Uterine smooth muscle cell (primary cell): ENCODE results near the gene LCK. TPM values are rescaled to one million over a fixed set of nuclear protein-coding genes. Genes with fewer than 3 reads are reported as not detected.

Source experiments
- total RNA-seq: library from RNA; depleted of rRNA; stranded (reverse); fragments of >200 nt; gene quantifications from 2 replicates; pipeline ENCODE4 v1.2.3, GENCODE V29; 2014

LCK gene
- not detected in 2 replicates for total RNA-seq

DNA sequence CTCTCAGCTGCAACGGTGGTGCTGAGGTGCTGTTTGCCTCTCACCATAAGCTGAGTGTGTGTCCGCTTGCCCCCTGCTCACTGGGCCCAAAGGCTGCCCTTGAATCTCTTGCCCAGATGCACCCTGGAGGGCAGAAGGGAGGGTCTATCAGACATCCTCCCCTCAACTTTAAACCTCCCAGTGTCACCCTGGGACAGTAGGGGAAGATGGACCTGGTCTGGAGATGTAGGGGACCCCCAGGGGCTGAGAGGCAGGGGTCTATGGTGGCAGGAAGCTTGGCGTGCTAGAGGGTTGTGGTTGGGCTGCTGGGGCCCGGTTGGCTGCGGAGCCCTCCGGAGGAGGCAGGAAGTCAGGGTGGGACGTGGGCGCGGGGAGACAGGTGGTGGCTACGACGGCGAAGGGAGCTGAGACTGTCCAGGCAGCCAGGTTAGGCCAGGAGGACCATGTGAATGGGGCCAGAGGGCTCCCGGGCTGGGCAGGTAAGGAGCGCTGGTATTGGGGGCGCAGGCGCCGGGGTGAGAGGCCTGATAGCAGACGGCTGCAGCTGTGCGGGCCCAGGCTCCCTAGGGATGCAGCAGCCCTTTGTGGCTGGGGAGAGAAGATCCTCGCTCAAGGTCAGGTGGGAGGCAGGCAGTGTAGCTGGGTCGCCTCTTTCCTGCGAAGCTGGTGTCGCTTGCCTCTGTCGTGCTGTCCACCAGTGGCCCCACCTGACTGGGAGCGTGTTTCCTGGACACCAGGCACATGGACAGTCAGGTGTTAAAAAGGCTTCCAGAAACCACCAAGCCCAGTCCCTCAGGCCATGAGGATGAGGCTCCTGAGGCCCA is at the start of gene LCK:
TSS of gene LCK (plus strand) at position 373 of the 824 bp plus-strand sequence. CDS start 23,065 bp downstream, outside the sequence.

DNA sequence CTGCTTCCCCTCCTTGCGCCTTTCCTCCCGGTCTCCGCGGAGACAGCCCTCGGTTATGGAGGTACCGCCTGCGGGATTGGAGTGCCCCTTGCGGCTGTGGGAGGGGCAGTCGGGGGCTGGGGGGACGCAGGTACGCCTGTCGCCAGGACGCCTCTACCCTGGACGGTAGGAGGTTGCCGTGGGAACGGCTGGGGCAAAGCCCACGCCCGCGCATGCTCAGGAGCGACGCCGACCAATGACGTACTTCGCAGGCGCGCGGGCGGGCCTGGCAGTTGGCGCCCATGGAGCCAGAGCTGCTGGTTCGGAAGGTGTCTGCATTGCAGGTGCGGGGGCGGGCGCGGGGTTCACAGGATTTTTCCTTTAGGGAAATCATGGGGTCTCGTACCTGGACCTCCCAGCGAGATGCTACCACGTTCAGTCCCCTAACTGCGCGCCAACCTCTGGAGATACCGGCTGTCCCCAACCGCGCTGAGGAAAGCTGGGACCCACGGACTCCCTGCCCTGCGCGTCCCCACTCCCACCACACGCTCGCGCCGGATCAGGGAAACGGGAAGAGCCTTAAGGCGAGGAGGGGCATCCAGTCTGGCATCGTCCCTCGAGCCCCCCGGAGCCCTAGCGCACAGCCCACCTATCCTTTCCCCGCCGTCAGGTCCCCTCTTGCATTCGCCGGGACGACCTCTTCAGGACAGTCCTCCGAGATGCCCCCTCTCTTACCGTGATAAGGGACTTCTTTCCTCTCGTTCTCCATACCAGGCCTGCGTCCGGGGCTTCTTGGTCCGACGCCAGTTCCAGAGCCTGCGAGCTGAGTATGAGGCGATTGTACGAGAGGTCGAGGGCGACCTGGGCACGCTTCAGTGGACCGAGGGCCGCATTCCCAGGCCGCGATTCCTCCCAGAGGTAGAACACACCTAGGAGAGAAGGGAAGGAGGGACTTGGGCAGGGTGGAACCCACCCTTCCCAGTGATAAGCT is 45.4 kb upstream of the LCK start, which contains the start of gene IQCC:
TSS of gene IQCC (plus strand) at position 271 of the 970 bp plus-strand sequence. CDS start at position 282, 11 bp downstream.

GRCh38 chr1:32208891-32209328 is 42.2 kb upstream of the LCK start, which contains the start of gene DCDC2B:
DCDC2B (plus strand) TSS chr1:32209089; CDS start chr1:32209094, 5 bp downstream.

GRCh38 chr1:32221980-32222755 is 28.9 kb upstream of the LCK start, which contains the start of the genes EIF3I and TMEM234:
EIF3I (plus strand) TSS chr1:32222407; CDS start chr1:32222442, 35 bp downstream.
TMEM234 (minus strand) TSS chr1:32222353; CDS start chr1:32222322, 31 bp downstream.

GRCh38 chr1:32246888-32247273 is 4.2 kb upstream of the LCK start, which contains the start of gene FAM167B:
FAM167B (plus strand) TSS chr1:32247222; CDS start chr1:32247422, 200 bp downstream.

DNA sequence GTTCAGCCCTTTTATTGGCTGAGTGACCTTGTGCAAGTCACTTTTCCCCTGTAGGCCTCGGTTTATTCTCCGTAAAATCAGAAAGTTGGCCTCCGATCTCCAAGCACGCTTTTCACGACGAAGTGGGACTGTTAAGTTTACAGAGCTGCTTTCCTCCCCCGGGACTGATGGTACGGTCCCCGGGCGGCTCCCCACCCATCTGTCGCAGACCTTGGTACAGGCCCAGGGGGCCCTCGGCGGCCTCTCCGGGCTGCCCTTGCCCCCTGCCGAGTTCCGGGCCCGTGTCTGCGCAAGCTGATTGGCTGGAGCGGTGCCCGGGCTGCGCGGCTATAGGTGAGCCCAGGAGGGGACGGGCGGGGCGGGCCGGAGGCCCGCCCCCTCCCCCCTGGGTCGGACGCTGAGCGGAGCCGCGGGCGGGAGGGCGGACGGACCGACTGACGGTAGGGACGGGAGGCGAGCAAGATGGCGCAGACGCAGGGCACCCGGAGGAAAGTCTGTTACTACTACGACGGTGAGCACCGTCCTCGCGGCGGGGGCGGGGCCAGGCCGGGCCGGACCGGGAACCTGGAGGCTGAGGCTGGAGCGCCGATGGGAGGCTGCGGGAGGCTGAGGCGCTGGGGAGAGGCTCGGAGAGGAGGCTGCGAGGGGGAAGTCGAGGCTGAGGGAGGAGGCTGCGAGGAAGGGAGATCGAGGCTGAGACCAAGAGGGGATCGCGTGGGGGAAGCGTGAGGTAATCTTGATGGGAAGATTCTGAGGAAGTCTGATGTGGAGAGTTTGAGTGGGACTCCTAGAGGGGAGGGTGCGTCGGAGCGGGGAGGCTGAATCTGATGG is 40.9 kb downstream of the LCK start, which contains the start of gene HDAC1:
TSS of gene HDAC1 (plus strand) at position 376 of the 831 bp plus-strand sequence. CDS start at position 463, 87 bp downstream.

Other genes starting within 250 kb of the LCK start
- 59.7 and 76.0 TPM in 2 replicates for gene KHDRBS1, start 237.4 kb upstream of the LCK start, total RNA-seq
- gene TMEM39B, start 178.3 kb upstream of the LCK start, total RNA-seq = 4.5 and 5.2 TPM in 2 replicates
- gene KPNA6, start 143.2 kb upstream of the LCK start, total RNA-seq = 35.1 TPM in 2 replicates
- 99.6 and 103 TPM in 2 replicates for gene TXLNA, start 71.6 kb upstream of the LCK start, total RNA-seq
- gene CCDC28B, start 50.7 kb upstream of the LCK start, total RNA-seq = 10.8 and 11.6 TPM in 2 replicates
- gene IQCC, start 45.6 kb upstream of the LCK start, total RNA-seq = 2.4 and 4.6 TPM in 2 replicates
- 0.12 TPM in 1 of 2 replicates, not detected in the other for gene DCDC2B, start 42.2 kb upstream of the LCK start, total RNA-seq
- 16.8 and 20.5 TPM in 2 replicates for gene TMEM234, start 28.9 kb upstream of the LCK start, total RNA-seq
- 350 and 441 TPM in 2 replicates for gene EIF3I, start 28.9 kb upstream of the LCK start, total RNA-seq
- 0.44 and 0.50 TPM in 2 replicates for gene FAM167B, start 4.0 kb upstream of the LCK start, total RNA-seq
- gene HDAC1, start 40.8 kb downstream of the LCK start, total RNA-seq = 68.2 and 88.9 TPM in 2 replicates
- 10.5 and 18.9 TPM in 2 replicates for gene MARCKSL1, start 85.0 kb downstream of the LCK start, total RNA-seq
- 0.77 and 1.00 TPM in 2 replicates for gene FAM229A, start 111.2 kb downstream of the LCK start, total RNA-seq
- gene TSSK3, start 111.3 kb downstream of the LCK start, total RNA-seq = 0.33 and 5.1 TPM in 2 replicates
- 59.7 and 59.9 TPM in 2 replicates for gene BSDC1, start 143.2 kb downstream of the LCK start, total RNA-seq
- under 0.01 TPM in 1 of 2 replicates, not detected in the other for gene ZBTB8B, start 213.8 kb downstream of the LCK start, total RNA-seq